ENCODE measurements around the gene FXYD1.

GRCh38 chr19:35159606-35160005 lies 21.0 kb downstream of the FXYD1 start:
- TF ChIP-seq, protein P1, sequence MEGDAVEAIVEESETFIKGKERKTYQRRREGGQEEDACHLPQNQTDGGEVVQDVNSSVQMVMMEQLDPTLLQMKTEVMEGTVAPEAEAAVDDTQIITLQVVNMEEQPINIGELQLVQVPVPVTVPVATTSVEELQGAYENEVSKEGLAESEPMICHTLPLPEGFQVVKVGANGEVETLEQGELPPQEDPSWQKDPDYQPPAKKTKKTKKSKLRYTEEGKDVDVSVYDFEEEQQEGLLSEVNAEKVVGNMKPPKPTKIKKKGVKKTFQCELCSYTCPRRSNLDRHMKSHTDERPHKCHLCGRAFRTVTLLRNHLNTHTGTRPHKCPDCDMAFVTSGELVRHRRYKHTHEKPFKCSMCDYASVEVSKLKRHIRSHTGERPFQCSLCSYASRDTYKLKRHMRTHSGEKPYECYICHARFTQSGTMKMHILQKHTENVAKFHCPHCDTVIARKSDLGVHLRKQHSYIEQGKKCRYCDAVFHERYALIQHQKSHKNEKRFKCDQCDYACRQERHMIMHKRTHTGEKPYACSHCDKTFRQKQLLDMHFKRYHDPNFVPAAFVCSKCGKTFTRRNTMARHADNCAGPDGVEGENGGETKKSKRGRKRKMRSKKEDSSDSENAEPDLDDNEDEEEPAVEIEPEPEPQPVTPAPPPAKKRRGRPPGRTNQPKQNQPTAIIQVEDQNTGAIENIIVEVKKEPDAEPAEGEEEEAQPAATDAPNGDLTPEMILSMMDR (IDR thresholded peaks at IDR 0.05) = no peak
- no peak for TF ChIP-seq POLR2A (IDR thresholded peaks at IDR 0.05)

All from uterus (tissue), 2 donors.